ENCODE measurements around the gene SSNA1. TPM values are rescaled to one million over a fixed set of nuclear protein-coding genes. Genes with fewer than 3 reads are reported as not detected.
A peak's percentile ranks its signal among the peaks of the same experiment; 100 is the strongest.

SSNA1 gene
- total and polyA plus RNA-seq, 9 of the 15 experiments (the other 6 are each of a cell fraction or from before 2014, with no cell fraction given) = 1.9 to 130 (median 57.1) TPM

- Histone ChIP-seq H3K27me3 (ENCODE audit: control insufficient read depth in 2 of 2, insufficient read depth in 2 of 2, low read length in 2 of 2) (peaks cover 11 to 26% of the 10 kb centered on the region in 2 experiments; a peak in 4 of 5 replicates), H3K9me1 (ENCODE audit: control insufficient read depth, insufficient read depth, low read length) (no peaks in the 10 kb centered on the region), H3K4me2 (ENCODE audit: insufficient read depth, low read length) (no peak overlapping the region), H3K4me1 (replicated peaks in 1 of 2; ENCODE audit: control insufficient read depth in 2 of 2, insufficient read depth in 2 of 2, low read length in 2 of 2) (peaks cover 18 to 97% of the 10 kb centered on the region in 2 experiments; a peak in 4 of 5 replicates), H3K79me2 (ENCODE audit: control insufficient read depth, insufficient read depth, low read length) (no peaks in the 10 kb centered on the region), H3K9me3 (replicated peaks; ENCODE audit: control insufficient read depth, insufficient read depth, low read depth, low read length) (no peaks in the 10 kb centered on the region), H3K36me3 (ENCODE audit: control insufficient read depth, insufficient read depth, low read length) (no peaks in the 10 kb centered on the region), H3K9ac (ENCODE audit: insufficient read depth in 1 of 2, low read depth in 2 of 2, low read length in 2 of 2) (no peak overlapping the region), H3K27ac (ENCODE audit: extremely low read depth, low read depth, low read length) (no peak overlapping the region), H3K4me3 (no peak overlapping the region), H4K20me1 (replicated peaks; ENCODE audit: control insufficient read depth, insufficient read depth, low read length) (peaks cover 8% of the 10 kb centered on the region; the same call in 1 of the 2 replicates), H2AFZ (ENCODE audit: low read depth, low read length) (no peak overlapping the region)
- TF ChIP-seq HOXB6 (CRISPR knock-in tag; IDR thresholded peaks at IDR 0.05; ENCODE audit: borderline replicate concordance) (no peak), ZBTB33 (CRISPR knock-in tag; IDR thresholded peaks at IDR 0.05) (peak; percentile 62; the same call in 1 of the 2 replicates)
- peak; percentile 17 for ATAC-seq
- in situ Hi-C loops (cut with MboI) (no loop called here), intact Hi-C loops (cut with micrococcal nuclease) (no loop called here)
- WGBS (ENCODE audit: insufficient coverage, low coverage, missing lambda C conversion rate) = 85% methylated on average over 19 of the region's 71 CpGs
- no TSS peak for BruUV-seq (replicated peaks)
- CTCF ChIA-PET (ENCODE audit: low intra/inter-chr PET ratio) = no interaction called here
- POLR2A ChIA-PET = interaction anchor here (0.6 kb wide), 1 partner anchor 27 kb away, joined by 3 read pairs; no protein-coding TSS in a partner anchor
- peak; percentile 44 to 85 (median 79) for DNase-seq (ENCODE audit: extremely low read depth in 1 of 4, low spot score in 3 of 4)
- FAIRE-seq = no peak
Measured at GRCh38 chr9:137161558-137162486, 26.7 kb upstream of the SSNA1 start.
